ENCODE data around the gene AATK. TPM values are rescaled to one million over a fixed set of nuclear protein-coding genes. Genes with fewer than 3 reads are reported as not detected.
A peak's percentile ranks its signal among the peaks of the same experiment; 100 is the strongest.

AATK gene
- total and polyA plus RNA-seq, 8 donors = 13.3 to 48.5 (median 19.4) TPM

DNA sequence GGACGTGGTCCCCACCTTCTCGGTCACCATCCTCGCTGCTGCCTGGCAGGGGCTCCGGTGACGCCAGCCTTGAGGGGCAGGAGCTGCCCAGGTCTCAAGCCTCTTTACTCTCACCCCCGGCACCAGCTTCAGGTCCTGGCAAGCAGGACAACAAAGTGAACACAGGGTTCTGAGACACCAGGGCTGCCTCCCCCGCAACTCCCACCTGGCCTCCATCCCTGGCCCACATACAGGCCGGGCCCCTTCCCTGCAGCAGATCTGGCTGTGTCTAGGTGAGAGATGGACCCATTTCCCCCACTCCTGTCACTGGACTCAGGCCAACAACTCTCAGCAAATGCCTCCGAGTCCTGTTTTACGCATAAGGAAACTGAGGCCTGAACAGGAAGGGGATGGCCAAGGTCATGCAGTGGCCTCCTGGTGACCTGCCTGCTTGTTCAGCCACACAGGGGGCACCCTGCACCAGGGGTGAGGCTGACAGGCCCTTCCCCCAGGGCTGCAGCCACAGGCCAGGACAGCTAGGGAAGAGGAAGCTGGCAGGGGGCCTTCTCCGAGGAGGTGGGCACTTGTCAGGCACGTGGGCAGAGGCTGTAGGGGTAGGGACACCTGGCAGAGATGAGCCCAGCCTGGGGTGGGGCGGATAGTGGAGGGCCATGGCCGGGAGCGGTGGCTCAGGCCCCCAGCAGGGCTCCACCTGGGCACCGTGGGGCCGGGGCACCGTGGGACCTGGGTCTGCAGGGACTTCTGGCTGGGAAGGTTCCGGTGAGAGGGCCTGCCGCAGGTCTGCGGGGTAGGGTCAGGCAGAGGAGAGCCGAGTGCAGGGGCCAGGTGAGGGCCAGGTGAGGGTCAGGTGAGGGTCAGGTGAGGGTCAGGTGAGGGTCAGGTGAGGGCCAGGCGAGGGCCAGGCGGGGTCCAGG lies 47.5 kb downstream of the AATK start:
- ATAC-seq = peak; percentile 1
- H3K27ac ChIP-seq = no peak overlapping the region
- intact Hi-C loops (cut with DNase I) = no loop called here

DNA sequence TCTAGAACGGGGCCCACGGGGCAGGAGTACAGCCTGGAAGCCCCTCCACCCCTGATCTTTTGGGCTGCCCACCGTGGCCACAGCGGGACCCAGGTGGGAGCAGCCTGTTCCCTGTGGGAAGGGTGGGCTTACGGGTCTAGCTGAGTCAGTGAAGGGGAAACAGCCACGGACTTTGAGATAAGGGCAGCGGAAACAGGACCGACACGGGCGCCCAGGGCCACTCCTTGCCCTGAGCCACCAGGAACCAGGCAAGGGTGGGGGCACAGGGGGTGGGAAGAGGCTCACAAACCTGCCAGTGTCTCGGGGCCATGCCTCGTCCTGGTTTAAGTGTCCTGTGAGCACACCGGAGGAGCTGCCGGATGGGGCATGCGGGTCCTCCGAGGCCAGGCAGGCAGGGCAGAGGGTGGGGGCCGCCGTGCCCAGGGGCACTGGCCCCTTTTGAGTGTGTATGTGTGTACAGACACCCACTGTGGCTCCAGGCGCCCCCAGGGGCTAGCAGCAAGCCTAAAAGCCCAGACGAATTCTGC lies 48.3 kb downstream of the AATK start:
- Histone ChIP-seq H3K27ac (no peak overlapping the region), H3K27me3 (peaks cover 0 to 8% of the 10 kb centered on the region in 2 donors), H3K4me3 (no peak overlapping the region), H3K36me3 (peaks cover 0 to 79% of the 10 kb centered on the region in 2 donors), H3K4me1 (peaks cover 0 to 17% of the 10 kb centered on the region in 2 donors), H3K9me3 (no peaks in the 10 kb centered on the region)
- no peak for ATAC-seq
- DNase-seq = no peak
- intact Hi-C loops (cut with DNase I) = no loop called here
- no peak for TF ChIP-seq CTCF (IDR thresholded peaks at IDR 0.05)

More for the DNA sequence above, 47.5 kb downstream of the AATK start:
- DNase-seq = no peak
- H3K27me3 ChIP-seq = peaks cover 0 to 8% of the 10 kb centered on the region in 2 donors
- H3K36me3 ChIP-seq = peaks cover 0 to 81% of the 10 kb centered on the region in 2 donors
- peak overlapping the region in 1 of 2 donors; percentile 46 for H3K4me3 ChIP-seq
- peaks cover 0 to 17% of the 10 kb centered on the region in 2 donors for H3K4me1 ChIP-seq
- TF ChIP-seq CTCF (IDR thresholded peaks at IDR 0.05) = no peak
- no peaks in the 10 kb centered on the region for H3K9me3 ChIP-seq

DNA sequence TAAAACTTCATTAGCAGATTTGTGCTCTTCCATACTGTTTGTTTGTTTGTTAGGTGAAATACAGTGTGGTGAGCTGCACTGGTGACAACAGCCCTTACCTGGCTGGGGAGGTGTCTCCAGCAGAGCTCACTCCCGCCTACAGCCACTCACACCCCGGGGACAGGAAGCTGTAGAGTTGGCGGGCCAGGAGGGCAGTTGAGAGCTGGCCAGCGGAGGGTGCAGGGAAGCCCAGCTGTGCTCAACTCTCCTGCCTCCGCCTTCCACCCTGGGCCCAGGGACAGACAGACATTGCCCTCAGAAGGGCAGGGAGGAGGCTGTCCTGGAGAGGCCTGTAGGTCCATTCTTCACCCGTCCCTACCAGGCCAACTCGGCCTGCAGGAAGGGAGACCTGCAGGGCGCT lies 49.3 kb downstream of the AATK start:
- peaks cover 0 to 8% of the 10 kb centered on the region in 2 donors for H3K27me3 ChIP-seq
- H3K27ac ChIP-seq = no peak overlapping the region
- DNase-seq (no peak), ATAC-seq (no peak)
- TF ChIP-seq CTCF (IDR thresholded peaks at IDR 0.05) = no peak
- no peak overlapping the region for H3K4me3 ChIP-seq
- peaks cover 0 to 79% of the 10 kb centered on the region in 2 donors for H3K36me3 ChIP-seq
- H3K9me3 ChIP-seq = no peaks in the 10 kb centered on the region
- peaks cover 0 to 17% of the 10 kb centered on the region in 2 donors for H3K4me1 ChIP-seq
- intact Hi-C loops (cut with DNase I) = no loop called here

GRCh38 chr17:81115749-81116464 lies 50.1 kb downstream of the AATK start:
- TF ChIP-seq CTCF (IDR thresholded peaks at IDR 0.05) = no peak
- H3K4me3 ChIP-seq = no peak overlapping the region
- H3K36me3 ChIP-seq = peaks cover 0 to 77% of the 10 kb centered on the region in 2 donors
- intact Hi-C loops (cut with DNase I) = no loop called here
- no peak for ATAC-seq
- peaks cover 0 to 17% of the 10 kb centered on the region in 2 donors for H3K4me1 ChIP-seq
- H3K27ac ChIP-seq = no peak overlapping the region
- H3K27me3 ChIP-seq = peaks cover 0 to 8% of the 10 kb centered on the region in 2 donors
- DNase-seq = no peak
- H3K9me3 ChIP-seq = no peaks in the 10 kb centered on the region

DNA sequence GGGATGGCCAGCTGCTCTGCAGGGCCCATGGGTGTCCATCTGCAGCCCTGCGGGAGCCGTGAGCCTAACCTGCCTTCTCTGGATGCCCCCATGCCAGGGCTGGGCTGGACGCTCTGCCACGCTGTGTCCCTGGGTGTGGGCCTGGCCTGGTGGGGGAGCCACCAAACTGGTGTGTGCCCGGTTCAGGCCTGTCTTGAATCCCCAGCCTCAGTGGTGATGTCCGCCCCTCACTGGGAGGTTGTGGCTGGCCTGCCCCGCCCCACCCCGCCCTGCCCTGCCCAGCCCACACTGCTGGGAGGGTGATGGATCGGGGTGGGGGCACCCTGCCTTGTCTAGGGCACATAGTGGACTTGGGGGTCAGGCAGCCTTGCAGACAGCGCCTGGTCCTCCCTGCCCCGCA lies 50.8 kb downstream of the AATK start:
- peaks cover 0 to 17% of the 10 kb centered on the region in 2 donors for H3K4me1 ChIP-seq
- peaks cover 0 to 8% of the 10 kb centered on the region in 2 donors for H3K27me3 ChIP-seq
- H3K36me3 ChIP-seq = peaks cover 0 to 77% of the 10 kb centered on the region in 2 donors
- no peak for TF ChIP-seq CTCF (IDR thresholded peaks at IDR 0.05)
- intact Hi-C loops (cut with DNase I) = no loop called here
- H3K9me3 ChIP-seq = no peaks in the 10 kb centered on the region
- ATAC-seq = no peak
- H3K27ac ChIP-seq = no peak overlapping the region
- no peak for DNase-seq
- no peak overlapping the region for H3K4me3 ChIP-seq

Measured in left lung (tissue), 10 donors.